NCI-H2227 (cell line): Measurements from ENCODE around the gene MROH2B.

Experiments used
- DNase-seq: peaks from one replicate; lab custom pipeline; 2025; ENCODE audit not compliant: unreplicated experiment; lab: John Stamatoyannopoulos, UW

Gene MROH2B

GRCh38 chr5:40973364-40974004 lies 97.7 kb downstream of the MROH2B start:
- DNase-seq = no peak

- no peak for DNase-seq
Measured at GRCh38 chr5:40972434-40972833, 98.7 kb downstream of the MROH2B start.

- DNase-seq = no peak
Measured at GRCh38 chr5:40962207-40962955, 108.8 kb downstream of the MROH2B start.

- no peak for DNase-seq
Measured at GRCh38 chr5:40960037-40960436, 111.1 kb downstream of the MROH2B start.

- DNase-seq = no peak
Measured at GRCh38 chr5:40958811-40959210, 112.3 kb downstream of the MROH2B start.

- no peak for DNase-seq
Measured at GRCh38 chr5:40957048-40957447, 114.1 kb downstream of the MROH2B start.

- no peak for DNase-seq
Measured at GRCh38 chr5:40955313-40955712, 115.8 kb downstream of the MROH2B start.
